GM19025 (cell line): ENCODE data around the gene NFIB.

Experiments used
- ATAC-seq: cut with Tn5 transposase; IDR thresholded peaks from one replicate; pipeline ENCODE4 v1.9.1; 2021; ENCODE audit warnings: mild to moderate bottlenecking, low read depth, moderate library complexity; ENCODE audit not compliant: unreplicated experiment

The NFIB gene

GRCh38 chr9:14094491-14094890 is 219.4 kb downstream of the NFIB start:
- no peak for ATAC-seq

GRCh38 chr9:14092344-14092743 is 221.6 kb downstream of the NFIB start:
- no peak for ATAC-seq

DNA sequence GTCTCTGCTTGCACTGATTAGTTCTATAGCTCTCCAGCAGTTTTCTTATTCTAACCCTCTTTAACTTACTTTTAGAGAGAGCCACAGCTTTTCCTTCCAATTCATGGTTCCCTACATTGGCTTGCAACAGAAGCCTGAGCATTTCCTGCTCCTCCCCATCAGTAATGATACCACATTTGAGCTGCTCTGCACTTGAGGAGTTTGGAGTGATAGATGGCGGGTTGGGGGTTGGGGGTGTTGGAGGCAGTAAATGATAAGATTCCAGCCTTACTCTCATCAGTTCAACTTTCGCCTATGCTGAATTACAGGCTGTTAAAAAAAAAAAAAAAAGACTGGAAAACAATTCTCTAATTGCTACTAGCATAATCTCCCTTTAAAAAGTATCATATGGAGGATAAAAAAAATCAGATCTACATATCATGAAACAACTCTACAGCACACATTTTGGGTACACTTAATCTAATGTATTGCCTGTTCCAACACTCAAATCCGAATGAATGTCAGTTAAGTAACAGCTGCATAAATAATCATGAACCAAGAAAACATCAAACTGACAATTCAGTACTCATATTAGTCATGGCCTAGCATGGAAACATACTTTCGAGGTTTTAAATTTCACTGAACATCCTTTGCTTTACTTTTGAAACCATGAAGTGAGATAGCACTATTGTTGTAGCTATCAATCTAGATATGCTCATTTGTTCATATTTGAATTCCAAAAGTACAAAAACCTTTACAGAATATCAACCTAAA is 224.7 kb downstream of the NFIB start:
- ATAC-seq = no peak

GRCh38 chr9:14087576-14087975 is 226.4 kb downstream of the NFIB start:
- no peak for ATAC-seq

- ATAC-seq = no peak
These were observed 227.4 kb downstream of the NFIB start for GRCh38 chr9:14086495-14086894.

- no peak for ATAC-seq
These were observed 228.1 kb downstream of the NFIB start for GRCh38 chr9:14085810-14086209.

- ATAC-seq = no peak
These were observed 229.1 kb downstream of the NFIB start for GRCh38 chr9:14084867-14085266.

- no peak for ATAC-seq
These were observed 230.6 kb downstream of the NFIB start for GRCh38 chr9:14083366-14083765.

DNA sequence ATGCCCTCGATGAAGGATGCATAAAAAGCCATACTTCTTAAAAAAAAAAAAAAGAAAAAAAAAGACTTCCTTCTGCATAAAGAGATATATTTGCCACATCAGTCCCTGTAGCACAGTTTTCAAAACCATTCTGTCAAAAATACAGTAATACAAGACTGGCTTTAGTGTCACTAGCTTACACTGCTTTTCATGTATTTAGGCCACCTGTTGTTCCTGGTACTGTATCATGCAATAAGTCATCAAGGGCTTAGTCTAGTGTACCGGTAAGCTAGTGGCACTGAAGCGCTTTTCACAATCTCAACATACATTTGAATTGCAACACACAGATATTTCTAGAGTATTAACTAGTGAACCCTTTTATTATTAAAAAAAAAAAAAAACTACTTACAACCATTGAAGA is 231.2 kb downstream of the NFIB start:
- no peak for ATAC-seq

- ATAC-seq = no peak
These were observed 232.2 kb downstream of the NFIB start for GRCh38 chr9:14081745-14082144.

- ATAC-seq = no peak
These were observed 232.9 kb downstream of the NFIB start for GRCh38 chr9:14080959-14081542.

- no peak for ATAC-seq
These were observed 234.5 kb downstream of the NFIB start for GRCh38 chr9:14079440-14079839.

DNA sequence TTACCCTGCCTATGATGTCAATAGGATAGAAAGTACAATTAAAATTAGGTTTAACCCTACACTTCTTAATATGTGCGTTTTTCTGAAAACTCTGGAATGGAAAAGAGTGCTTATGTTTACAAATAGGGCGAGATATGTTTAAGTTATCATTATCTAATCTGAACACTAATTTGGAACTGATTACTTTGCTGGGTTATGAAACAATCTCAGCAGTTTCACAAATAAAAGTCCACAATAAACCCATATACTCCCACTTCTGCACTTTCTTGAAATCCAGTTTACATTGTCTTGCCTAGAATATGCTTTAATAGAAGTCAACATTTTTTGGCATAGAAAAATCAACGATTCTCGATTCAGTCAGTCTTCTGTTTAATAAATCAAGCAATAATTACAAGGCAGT is 236.3 kb downstream of the NFIB start:
- ATAC-seq = no peak

DNA sequence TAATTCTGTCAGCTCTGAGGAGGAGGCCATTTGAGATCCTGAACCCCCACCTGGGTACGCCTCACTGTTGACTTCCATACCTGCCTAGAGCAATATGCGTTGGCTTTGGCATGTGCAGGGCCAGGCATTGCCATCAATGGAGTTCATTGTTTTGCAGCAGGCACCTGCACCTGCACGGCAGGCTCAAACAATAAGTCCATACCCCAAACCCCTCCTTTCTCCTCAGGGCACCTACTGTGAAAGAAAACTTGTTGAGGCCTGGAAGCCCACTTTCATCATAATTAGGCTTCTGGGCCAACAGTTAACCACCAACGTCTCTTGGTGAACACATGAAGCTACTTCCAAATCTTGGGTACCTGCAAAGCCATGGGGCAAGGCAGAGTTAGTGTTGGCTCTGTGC is 238.7 kb downstream of the NFIB start:
- no peak for ATAC-seq

DNA sequence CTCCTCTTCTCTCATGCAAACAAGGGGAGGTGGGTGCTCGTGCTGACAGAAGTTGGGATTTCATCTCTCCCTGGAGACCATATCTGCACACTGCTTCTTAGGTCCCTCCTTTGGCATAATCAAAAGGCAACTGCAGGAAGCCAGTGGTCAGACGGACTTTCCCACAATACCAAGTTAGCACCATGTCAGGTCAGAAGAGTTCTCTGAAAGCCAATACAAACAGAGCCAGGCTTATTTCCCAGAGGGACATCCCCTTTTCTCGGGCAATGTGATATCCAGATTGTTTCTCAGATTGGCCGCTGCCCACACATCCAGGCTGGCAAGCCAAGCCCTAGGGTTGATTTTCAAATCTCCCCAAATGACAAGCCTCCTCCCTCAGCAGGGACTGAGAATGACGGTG is 241.1 kb downstream of the NFIB start:
- ATAC-seq = no peak

- ATAC-seq = no peak
These were observed 242.5 kb downstream of the NFIB start for GRCh38 chr9:14071484-14071883.

- ATAC-seq = no peak
These were observed 245.3 kb downstream of the NFIB start for GRCh38 chr9:14068690-14069089.

DNA sequence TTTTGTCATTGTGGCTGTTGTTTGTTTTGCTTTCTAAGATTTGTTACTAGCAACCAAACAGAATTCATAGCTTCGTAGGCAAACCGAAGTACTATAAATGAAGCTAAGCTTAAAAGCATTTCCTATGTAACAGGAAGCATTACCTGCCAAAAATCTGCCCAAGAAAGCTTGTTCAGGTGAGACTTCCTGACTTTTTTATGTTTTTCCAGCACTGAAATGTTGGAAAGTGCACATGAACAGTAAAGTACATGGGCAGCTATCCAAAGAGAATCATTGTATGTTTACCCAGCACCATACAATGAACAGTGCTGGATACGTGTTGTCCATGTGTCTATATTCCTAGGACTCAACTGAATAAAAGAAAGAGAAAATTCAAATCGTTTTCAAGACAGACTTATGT is 247.1 kb downstream of the NFIB start:
- no peak for ATAC-seq

- ATAC-seq = no peak
These were observed 247.9 kb downstream of the NFIB start for GRCh38 chr9:14066032-14066431.

GRCh38 chr9:14064940-14065339 is 249.0 kb downstream of the NFIB start:
- ATAC-seq = no peak

DNA sequence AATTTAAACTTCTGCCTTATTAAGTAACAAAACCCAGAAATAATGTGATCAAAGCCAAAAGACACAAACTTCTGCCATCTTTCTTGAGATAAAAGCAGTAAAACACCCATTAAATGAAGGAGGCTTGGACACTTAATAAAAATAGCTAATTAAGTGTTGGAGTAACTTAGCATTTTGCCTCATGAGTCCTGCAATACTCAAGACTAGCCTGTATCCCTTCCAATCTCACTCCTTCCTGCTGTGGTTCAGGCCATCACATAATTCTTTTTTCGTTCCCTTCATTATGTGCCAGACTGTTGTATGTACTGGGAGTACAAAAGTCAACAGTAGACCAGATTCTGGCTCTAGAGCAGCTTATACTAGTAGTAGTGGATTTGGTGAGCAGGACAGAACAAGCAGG is 250.2 kb downstream of the NFIB start:
- ATAC-seq = no peak

DNA sequence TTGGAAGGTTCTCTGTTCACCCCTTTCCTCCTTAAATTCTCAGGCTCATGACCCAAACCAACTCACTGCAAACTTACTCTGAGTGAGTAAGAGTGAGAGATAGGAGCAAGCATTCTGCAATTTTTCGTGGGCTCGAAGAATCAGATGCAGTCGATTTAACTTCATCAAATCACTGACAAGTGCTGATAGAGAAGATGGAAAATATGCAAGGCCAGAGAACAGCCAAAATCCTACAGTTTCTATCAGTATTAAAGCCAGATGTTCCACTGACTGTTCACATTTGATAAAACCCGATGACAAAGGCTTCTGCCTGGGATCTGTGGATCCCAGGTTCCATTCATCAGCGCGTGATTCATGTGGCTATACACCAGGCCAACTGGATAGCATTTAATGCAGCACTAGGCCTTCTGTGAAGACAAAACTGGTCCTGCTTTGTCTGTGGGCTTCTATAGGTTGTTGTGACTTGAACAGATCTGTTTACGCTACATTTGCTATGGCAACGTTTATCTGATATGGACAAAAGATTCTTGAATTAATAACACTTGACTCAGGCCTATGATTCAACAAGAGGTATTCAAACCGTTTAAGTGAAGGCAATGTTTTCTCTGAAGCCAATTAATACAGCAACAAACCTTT is 251.2 kb downstream of the NFIB start:
- no peak for ATAC-seq
